Measurements from ENCODE around the gene LRRC7.
A peak's percentile ranks its signal among the peaks of the same experiment; 100 is the strongest.

LRRC7 gene

GRCh38 chr1:70063861-70064260, 496.1 kb downstream of the LRRC7 start:
- Histone ChIP-seq H4K20me1 (no peaks in the 10 kb centered on the region), H3K4me1 (no peaks in the 10 kb centered on the region), H3K4me2 (no peak overlapping the region), H3K27me3 (no peaks in the 10 kb centered on the region), H3K9me3 (no peaks in the 10 kb centered on the region), H3K4me3 (no peak overlapping the region), H3K36me3 (no peaks in the 10 kb centered on the region), H3K9ac (no peak overlapping the region), H3K27ac (no peak overlapping the region)
- TF ChIP-seq Cebpa-rat (IDR thresholded peaks at IDR 0.05) = no peak

- no peaks in the 10 kb centered on the region for H3K36me3 ChIP-seq
- TF ChIP-seq Cebpa-rat (IDR thresholded peaks at IDR 0.05) = no peak
- no peak overlapping the region for H3K4me2 ChIP-seq
- no peak overlapping the region for H3K4me3 ChIP-seq
- H3K27ac ChIP-seq = no peak overlapping the region
- H3K27me3 ChIP-seq = no peaks in the 10 kb centered on the region
- H3K9me3 ChIP-seq = no peaks in the 10 kb centered on the region
- H3K4me1 ChIP-seq = no peaks in the 10 kb centered on the region
- no peaks in the 10 kb centered on the region for H4K20me1 ChIP-seq
- H3K9ac ChIP-seq = no peak overlapping the region
Measured at GRCh38 chr1:70066711-70067110, 499.0 kb downstream of the LRRC7 start.

- no peak overlapping the region for H3K4me2 ChIP-seq
- no peak overlapping the region for H3K27ac ChIP-seq
Measured at GRCh38 chr1:70071601-70072000, 503.9 kb downstream of the LRRC7 start.

GRCh38 chr1:70072231-70072751, 504.6 kb downstream of the LRRC7 start:
- Histone ChIP-seq H3K27ac (no peak overlapping the region), H3K4me1 (peaks cover 18% of the 10 kb centered on the region), H4K20me1 (no peaks in the 10 kb centered on the region), H3K36me3 (no peaks in the 10 kb centered on the region), H3K9me3 (no peaks in the 10 kb centered on the region), H3K4me3 (no peak overlapping the region), H3K9ac (no peak overlapping the region), H3K4me2 (no peak overlapping the region), H3K27me3 (no peaks in the 10 kb centered on the region)
- no peak for TF ChIP-seq Cebpa-rat (IDR thresholded peaks at IDR 0.05)

More at GRCh38 chr1:70071601-70072000, 503.9 kb downstream of the LRRC7 start:
- H4K20me1 ChIP-seq = no peaks in the 10 kb centered on the region
- H3K4me1 ChIP-seq = peaks cover 11% of the 10 kb centered on the region
- H3K4me3 ChIP-seq = no peak overlapping the region
- H3K9ac ChIP-seq = no peak overlapping the region
- H3K27me3 ChIP-seq = no peaks in the 10 kb centered on the region
- no peaks in the 10 kb centered on the region for H3K36me3 ChIP-seq
- TF ChIP-seq Cebpa-rat (IDR thresholded peaks at IDR 0.05) = no peak
- H3K9me3 ChIP-seq = no peaks in the 10 kb centered on the region

GRCh38 chr1:70075761-70076160, 508.0 kb downstream of the LRRC7 start:
- Histone ChIP-seq H3K36me3 (no peaks in the 10 kb centered on the region), H3K9ac (no peak overlapping the region)

GRCh38 chr1:70077066-70077465, 509.3 kb downstream of the LRRC7 start:
- H3K27ac ChIP-seq = no peak overlapping the region
- no peaks in the 10 kb centered on the region for H3K36me3 ChIP-seq
- no peaks in the 10 kb centered on the region for H3K27me3 ChIP-seq
- H3K4me1 ChIP-seq = peaks cover 18% of the 10 kb centered on the region
- no peaks in the 10 kb centered on the region for H3K9me3 ChIP-seq
- H3K4me3 ChIP-seq = no peak overlapping the region
- H3K4me2 ChIP-seq = peak overlapping the region; percentile 37; the same call in 1 of the 2 replicates
- TF ChIP-seq Cebpa-rat (IDR thresholded peaks at IDR 0.05) = no peak
- H4K20me1 ChIP-seq = no peaks in the 10 kb centered on the region
- no peak overlapping the region for H3K9ac ChIP-seq

More at GRCh38 chr1:70075761-70076160, 508.0 kb downstream of the LRRC7 start:
- Histone ChIP-seq H3K4me3 (no peak overlapping the region), H4K20me1 (no peaks in the 10 kb centered on the region), H3K27me3 (no peaks in the 10 kb centered on the region), H3K4me1 (peaks cover 18% of the 10 kb centered on the region), H3K9me3 (no peaks in the 10 kb centered on the region), H3K4me2 (peak overlapping the region; percentile 37; the same call in 1 of the 2 replicates), H3K27ac (no peak overlapping the region)
- no peak for TF ChIP-seq Cebpa-rat (IDR thresholded peaks at IDR 0.05)

GRCh38 chr1:70079546-70079945, 511.8 kb downstream of the LRRC7 start:
- H3K27me3 ChIP-seq = no peaks in the 10 kb centered on the region
- no peaks in the 10 kb centered on the region for H3K36me3 ChIP-seq
- no peak for TF ChIP-seq Cebpa-rat (IDR thresholded peaks at IDR 0.05)

GRCh38 chr1:70083519-70083918, 515.8 kb downstream of the LRRC7 start:
- peaks cover 15% of the 10 kb centered on the region for H3K4me1 ChIP-seq
- no peak for TF ChIP-seq Cebpa-rat (IDR thresholded peaks at IDR 0.05)
- H3K4me2 ChIP-seq = peak overlapping the region; percentile 28
- no peaks in the 10 kb centered on the region for H3K36me3 ChIP-seq
- no peak overlapping the region for H3K9ac ChIP-seq
- no peak overlapping the region for H3K27ac ChIP-seq
- H3K9me3 ChIP-seq = 0 out of 2 replicates have a peak, but pooled peaks cover 9% of the 10 kb centered on the region
- no peaks in the 10 kb centered on the region for H3K27me3 ChIP-seq
- H4K20me1 ChIP-seq = no peaks in the 10 kb centered on the region
- H3K4me3 ChIP-seq = no peak overlapping the region

More at GRCh38 chr1:70079546-70079945, 511.8 kb downstream of the LRRC7 start:
- Histone ChIP-seq H3K9me3 (0 out of 2 replicates have a peak, but pooled peaks cover 9% of the 10 kb centered on the region), H3K4me3 (no peak overlapping the region), H3K4me1 (peaks cover 33% of the 10 kb centered on the region), H3K9ac (no peak overlapping the region), H3K27ac (no peak overlapping the region), H3K4me2 (no peak overlapping the region), H4K20me1 (no peaks in the 10 kb centered on the region)

GRCh38 chr1:70084314-70084915, 516.7 kb downstream of the LRRC7 start:
- H3K9ac ChIP-seq = no peak overlapping the region

GRCh38 chr1:70085521-70085920, 517.8 kb downstream of the LRRC7 start:
- Histone ChIP-seq H3K9me3 (0 out of 2 replicates have a peak, but pooled peaks cover 9% of the 10 kb centered on the region), H3K27ac (no peak overlapping the region), H4K20me1 (no peaks in the 10 kb centered on the region), H3K4me2 (no peak overlapping the region), H3K4me1 (peaks cover 15% of the 10 kb centered on the region), H3K27me3 (no peaks in the 10 kb centered on the region), H3K36me3 (no peaks in the 10 kb centered on the region), H3K4me3 (no peak overlapping the region), H3K9ac (no peak overlapping the region)
- TF ChIP-seq Cebpa-rat (IDR thresholded peaks at IDR 0.05) = no peak

More at GRCh38 chr1:70084314-70084915, 516.7 kb downstream of the LRRC7 start:
- Histone ChIP-seq H3K27ac (no peak overlapping the region), H3K4me1 (peaks cover 15% of the 10 kb centered on the region), H3K27me3 (no peaks in the 10 kb centered on the region), H3K4me3 (no peak overlapping the region), H3K36me3 (no peaks in the 10 kb centered on the region), H3K9me3 (0 out of 2 replicates have a peak, but pooled peaks cover 9% of the 10 kb centered on the region), H3K4me2 (no peak overlapping the region), H4K20me1 (no peaks in the 10 kb centered on the region)
- TF ChIP-seq Cebpa-rat (IDR thresholded peaks at IDR 0.05) = no peak
